ENCODE measurements around the gene TMEM186.
A peak's percentile ranks its signal among the peaks of the same experiment; 100 is the strongest.

Gene TMEM186

DNA sequence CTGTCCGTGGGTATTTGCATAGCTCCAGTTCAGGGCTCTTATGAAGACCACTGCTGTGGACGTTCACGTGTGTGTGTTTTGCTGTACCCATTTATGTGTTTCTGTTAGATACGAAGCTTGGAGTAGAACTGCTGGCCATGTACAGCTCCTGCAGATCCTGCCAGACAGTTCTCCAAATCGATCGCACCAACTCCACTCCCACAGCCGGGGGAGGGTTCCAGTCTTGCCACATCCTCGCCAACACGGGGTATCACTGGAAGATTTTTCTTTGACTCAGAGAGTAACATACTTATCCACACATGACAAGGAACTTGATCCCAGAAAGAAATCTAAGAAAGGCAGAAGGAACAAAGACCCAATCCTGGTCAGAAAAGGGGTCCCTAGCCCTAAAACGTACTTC is 37.4 kb downstream of the TMEM186 start:
- TF ChIP-seq, protein P1, sequence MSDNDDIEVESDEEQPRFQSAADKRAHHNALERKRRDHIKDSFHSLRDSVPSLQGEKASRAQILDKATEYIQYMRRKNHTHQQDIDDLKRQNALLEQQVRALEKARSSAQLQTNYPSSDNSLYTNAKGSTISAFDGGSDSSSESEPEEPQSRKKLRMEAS (IDR thresholded peaks at IDR 0.05; ENCODE audit: low read depth, low read length), result no peak
- TF ChIP-seq, protein P2, sequence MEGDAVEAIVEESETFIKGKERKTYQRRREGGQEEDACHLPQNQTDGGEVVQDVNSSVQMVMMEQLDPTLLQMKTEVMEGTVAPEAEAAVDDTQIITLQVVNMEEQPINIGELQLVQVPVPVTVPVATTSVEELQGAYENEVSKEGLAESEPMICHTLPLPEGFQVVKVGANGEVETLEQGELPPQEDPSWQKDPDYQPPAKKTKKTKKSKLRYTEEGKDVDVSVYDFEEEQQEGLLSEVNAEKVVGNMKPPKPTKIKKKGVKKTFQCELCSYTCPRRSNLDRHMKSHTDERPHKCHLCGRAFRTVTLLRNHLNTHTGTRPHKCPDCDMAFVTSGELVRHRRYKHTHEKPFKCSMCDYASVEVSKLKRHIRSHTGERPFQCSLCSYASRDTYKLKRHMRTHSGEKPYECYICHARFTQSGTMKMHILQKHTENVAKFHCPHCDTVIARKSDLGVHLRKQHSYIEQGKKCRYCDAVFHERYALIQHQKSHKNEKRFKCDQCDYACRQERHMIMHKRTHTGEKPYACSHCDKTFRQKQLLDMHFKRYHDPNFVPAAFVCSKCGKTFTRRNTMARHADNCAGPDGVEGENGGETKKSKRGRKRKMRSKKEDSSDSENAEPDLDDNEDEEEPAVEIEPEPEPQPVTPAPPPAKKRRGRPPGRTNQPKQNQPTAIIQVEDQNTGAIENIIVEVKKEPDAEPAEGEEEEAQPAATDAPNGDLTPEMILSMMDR (IDR thresholded peaks at IDR 0.05; ENCODE audit: low read depth, low read length), result no peak
- TF ChIP-seq POLR2A (IDR thresholded peaks at IDR 0.05; ENCODE audit: extremely low read depth, insufficient read length) (no peak), MYC (IDR thresholded peaks at IDR 0.05; ENCODE audit: low read depth, low read length) (no peak)
- H3K4me3 ChIP-seq (ENCODE audit: low read depth, low read length), result no peak overlapping the region
- DNase-seq (ENCODE audit: low read depth), result peak; percentile 37

DNA sequence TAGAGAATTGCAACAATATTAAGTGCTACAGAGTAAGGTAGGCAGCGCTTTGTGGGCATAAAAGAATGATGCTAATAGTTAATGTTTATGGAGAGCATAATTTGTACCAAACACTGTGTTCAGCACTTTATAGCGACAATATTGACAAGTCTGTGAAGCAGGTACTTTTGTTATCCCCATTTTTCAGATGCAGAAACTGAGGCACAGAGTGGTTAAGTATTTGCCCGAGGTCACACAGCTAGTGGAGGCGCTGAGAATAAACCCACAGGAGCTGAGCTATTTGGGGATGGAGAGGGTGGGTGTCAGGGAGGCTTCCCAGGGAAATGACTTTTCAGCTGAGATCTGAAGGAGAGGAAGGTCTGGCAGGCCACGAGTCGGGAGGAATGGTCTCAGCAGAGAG is 39.4 kb downstream of the TMEM186 start:
- no peak for DNase-seq (ENCODE audit: low read depth)
- H3K4me3 ChIP-seq (ENCODE audit: low read depth, low read length), result no peak overlapping the region
- no peak for TF ChIP-seq POLR2A (IDR thresholded peaks at IDR 0.05; ENCODE audit: extremely low read depth, insufficient read length)
- TF ChIP-seq, protein P2 (IDR thresholded peaks at IDR 0.05; ENCODE audit: low read depth, low read length), result no peak

DNA sequence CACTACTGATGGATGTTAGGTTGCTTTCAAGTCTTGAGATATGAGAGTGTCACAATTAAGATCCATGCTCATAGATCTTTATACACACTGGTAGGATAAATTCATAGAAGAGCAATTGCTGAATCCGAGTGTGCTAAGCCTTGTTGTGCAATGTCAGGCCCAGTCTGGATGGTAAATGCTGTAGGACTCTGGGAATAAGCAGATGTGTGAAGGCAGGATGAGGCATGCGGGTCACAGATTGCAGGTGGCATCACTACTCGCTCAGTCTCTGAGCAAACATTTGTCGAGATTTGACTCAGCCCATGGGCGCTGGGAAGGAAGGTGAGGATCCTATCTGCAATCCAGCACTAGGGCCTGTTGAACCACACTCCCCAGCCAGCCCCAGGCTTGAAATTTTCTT is 40.7 kb downstream of the TMEM186 start:
- TF ChIP-seq, protein P2 (IDR thresholded peaks at IDR 0.05; ENCODE audit: low read depth, low read length), result no peak
- TF ChIP-seq, protein P1 (IDR thresholded peaks at IDR 0.05; ENCODE audit: low read depth, low read length), result no peak
- no peak for DNase-seq (ENCODE audit: low read depth)
- H3K4me3 ChIP-seq (ENCODE audit: low read depth, low read length), result no peak overlapping the region

DNA sequence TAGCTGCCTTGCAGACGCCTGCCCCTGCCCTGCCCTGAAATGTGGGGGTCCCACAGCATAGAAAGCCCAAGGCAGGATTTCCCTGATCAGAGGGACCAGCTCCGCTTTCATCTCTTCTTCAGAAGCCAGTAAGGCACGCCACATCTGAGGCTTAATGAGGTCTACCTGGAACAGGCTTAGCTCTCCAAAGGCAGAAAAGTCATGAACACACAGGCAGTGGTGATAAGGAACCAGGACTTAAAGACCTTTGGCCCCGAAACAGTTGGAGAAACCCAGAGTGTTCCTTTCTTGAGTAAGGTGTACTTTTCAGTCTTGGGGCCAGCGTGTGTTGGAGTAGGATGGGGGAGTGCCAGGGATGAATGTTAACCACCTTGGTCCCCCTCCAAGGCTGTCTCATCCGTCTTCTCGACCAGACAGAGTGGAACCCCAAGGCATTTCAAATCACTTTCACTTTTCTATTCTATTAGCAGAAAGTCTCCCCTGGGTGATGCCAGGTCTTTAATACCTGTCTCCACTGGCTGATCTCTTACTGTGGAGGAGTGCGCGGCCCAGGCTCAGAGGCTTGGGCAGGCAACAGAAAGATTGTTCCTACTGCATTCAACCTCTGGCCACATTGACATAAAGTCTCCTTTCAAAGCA is 43.9 kb downstream of the TMEM186 start:
- DNase-seq (ENCODE audit: low read depth), result no peak
- H3K4me3 ChIP-seq (ENCODE audit: low read depth, low read length), result no peak overlapping the region
- TF ChIP-seq MYC (IDR thresholded peaks at IDR 0.05; ENCODE audit: low read depth, low read length) (no peak), POLR2A (IDR thresholded peaks at IDR 0.05; ENCODE audit: extremely low read depth, insufficient read length) (no peak)
- TF ChIP-seq, protein P2 (IDR thresholded peaks at IDR 0.05; ENCODE audit: low read depth, low read length), result no peak
- TF ChIP-seq, protein P1 (IDR thresholded peaks at IDR 0.05; ENCODE audit: low read depth, low read length), result no peak

DNA sequence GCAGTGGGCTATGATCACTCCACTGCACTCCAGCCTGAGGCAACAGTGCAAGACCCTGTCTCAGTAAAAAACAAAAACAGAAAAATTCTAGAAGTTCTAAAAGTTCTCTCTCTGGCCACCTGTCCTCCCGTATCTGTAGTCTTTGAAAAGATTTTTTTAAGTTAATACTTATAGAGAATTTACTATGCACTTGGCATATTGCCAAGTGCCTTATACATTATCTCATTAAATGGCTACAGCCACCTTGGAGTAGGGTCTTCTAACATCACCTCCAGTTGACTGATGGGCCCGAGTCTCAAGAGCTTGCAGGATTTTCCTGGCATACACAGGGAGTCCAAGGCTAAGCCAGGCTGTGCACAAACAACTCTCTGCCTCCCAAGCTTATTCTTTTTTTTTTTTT is 44.7 kb downstream of the TMEM186 start:
- DNase-seq (ENCODE audit: low read depth), result no peak
- TF ChIP-seq, protein P2 (IDR thresholded peaks at IDR 0.05; ENCODE audit: low read depth, low read length), result no peak
- TF ChIP-seq, protein P1 (IDR thresholded peaks at IDR 0.05; ENCODE audit: low read depth, low read length), result no peak
- TF ChIP-seq MYC (IDR thresholded peaks at IDR 0.05; ENCODE audit: low read depth, low read length) (no peak), POLR2A (IDR thresholded peaks at IDR 0.05; ENCODE audit: extremely low read depth, insufficient read length) (no peak)
- no peak overlapping the region for H3K4me3 ChIP-seq (ENCODE audit: low read depth, low read length)
